ENCODE data around the gene DDHD1. TPM values are rescaled to one million over a fixed set of nuclear protein-coding genes. Genes with fewer than 3 reads are reported as not detected.

The DDHD1 gene
- polyA plus RNA-seq (2011; rRNA removed) (11.1 and 16.7 TPM in 2 replicates), polyA minus RNA-seq (2011; rRNA and poly(A)+ RNA removed) (21.4 and 30.4 TPM in 2 replicates)

DNA sequence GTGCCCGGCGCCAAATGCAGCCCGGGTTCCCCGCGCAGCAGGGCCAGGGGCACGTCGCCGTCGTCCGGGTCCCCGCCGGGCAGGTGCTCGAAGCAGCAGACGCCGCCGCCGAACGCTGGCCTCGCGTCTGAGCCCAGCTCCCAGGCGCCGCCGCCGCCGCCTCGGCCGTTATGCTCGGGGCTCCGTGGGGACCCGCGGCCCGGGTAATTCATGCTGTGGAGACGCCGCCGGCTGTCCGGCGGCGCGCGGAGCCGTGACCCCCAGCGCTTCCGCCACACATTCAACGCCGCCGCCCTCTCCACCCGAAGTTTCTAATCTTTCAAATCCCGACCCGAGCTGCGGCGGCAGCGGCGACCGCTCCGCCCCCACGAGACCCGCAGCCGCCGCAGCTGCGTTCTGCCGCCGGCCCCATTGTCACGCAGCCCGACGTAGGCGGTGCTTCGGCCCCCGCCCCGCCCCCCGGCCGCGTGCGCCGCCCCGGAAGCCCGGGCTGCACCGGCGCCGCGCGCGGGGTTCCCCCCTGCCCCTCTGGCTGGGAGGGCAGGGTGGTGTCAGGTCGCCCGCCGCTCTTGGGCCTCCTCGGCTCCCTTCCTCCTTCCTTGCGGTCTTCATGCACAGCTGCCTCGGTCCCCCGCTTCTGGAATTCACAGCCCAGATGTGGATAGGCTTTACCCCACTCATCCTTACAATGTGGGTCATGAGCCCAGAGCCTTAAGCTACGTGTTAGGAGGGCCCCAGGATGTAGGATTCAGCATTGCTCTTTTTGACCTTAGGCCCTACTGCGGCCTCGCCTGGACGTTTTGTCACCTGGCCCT is at the start of gene DDHD1:
Gene DDHD1 (minus strand): TSS at position 437 of the 815 bp plus-strand sequence. CDS start 225 bp downstream, at position 212.
- H3K4me3 ChIP-seq (ENCODE audit: low read depth, low read length), result peak within 1 kb of the TSS; percentile 94
- H3K9me3 ChIP-seq (ENCODE audit: control insufficient read depth, insufficient read depth, low read length), result peaks cover 6% of the 10 kb centered on the region; the same call in 1 of the 2 replicates
- peak within 1 kb of the TSS; percentile 70 for H3K27ac ChIP-seq (ENCODE audit: low read depth, low read length)
- DNase-seq (ENCODE audit: low read depth, low spot score), result no peak
- TF ChIP-seq, protein P1, sequence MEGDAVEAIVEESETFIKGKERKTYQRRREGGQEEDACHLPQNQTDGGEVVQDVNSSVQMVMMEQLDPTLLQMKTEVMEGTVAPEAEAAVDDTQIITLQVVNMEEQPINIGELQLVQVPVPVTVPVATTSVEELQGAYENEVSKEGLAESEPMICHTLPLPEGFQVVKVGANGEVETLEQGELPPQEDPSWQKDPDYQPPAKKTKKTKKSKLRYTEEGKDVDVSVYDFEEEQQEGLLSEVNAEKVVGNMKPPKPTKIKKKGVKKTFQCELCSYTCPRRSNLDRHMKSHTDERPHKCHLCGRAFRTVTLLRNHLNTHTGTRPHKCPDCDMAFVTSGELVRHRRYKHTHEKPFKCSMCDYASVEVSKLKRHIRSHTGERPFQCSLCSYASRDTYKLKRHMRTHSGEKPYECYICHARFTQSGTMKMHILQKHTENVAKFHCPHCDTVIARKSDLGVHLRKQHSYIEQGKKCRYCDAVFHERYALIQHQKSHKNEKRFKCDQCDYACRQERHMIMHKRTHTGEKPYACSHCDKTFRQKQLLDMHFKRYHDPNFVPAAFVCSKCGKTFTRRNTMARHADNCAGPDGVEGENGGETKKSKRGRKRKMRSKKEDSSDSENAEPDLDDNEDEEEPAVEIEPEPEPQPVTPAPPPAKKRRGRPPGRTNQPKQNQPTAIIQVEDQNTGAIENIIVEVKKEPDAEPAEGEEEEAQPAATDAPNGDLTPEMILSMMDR (IDR thresholded peaks at IDR 0.05; ENCODE audit: low read depth, low read length), result no peak
- ChIA-PET POLR2A (no interaction called here), CTCF (interaction anchor here (1.7 kb wide), 1 partner anchor 154 kb away, joined by 3 read pairs; no protein-coding TSS in a partner anchor)
- H3K27me3 ChIP-seq (ENCODE audit: control insufficient read depth, insufficient read depth, low read length), result no peaks in the 10 kb centered on the region

DNA sequence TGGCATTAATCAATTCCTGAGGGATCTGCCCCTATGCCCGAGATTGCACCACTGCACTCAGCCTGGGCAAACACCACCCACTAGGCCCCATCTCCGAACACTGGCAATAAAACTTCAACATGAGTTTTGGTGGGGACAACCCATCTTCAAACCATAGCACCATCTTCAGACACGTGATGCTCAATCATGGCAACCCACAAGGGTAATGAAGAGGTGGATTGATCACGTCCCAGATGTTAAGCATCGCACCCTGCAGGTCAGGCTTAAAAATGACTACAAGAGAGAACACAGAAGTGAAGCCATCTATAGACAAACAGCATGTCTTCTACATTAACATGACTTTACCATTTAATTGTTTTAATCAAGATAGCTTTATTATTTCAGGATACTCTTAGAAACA is 42.8 kb upstream of the DDHD1 start:
- TF ChIP-seq, protein P1 (IDR thresholded peaks at IDR 0.05; ENCODE audit: low read depth, low read length), result no peak
- CTCF ChIA-PET, result no interaction called here
- H3K27me3 ChIP-seq (ENCODE audit: control insufficient read depth, insufficient read depth, low read length), result peaks cover 4% of the 10 kb centered on the region
- POLR2A ChIA-PET, result no interaction called here
- H3K9me3 ChIP-seq (ENCODE audit: control insufficient read depth, insufficient read depth, low read length), result no peaks in the 10 kb centered on the region
- no peak overlapping the region for H3K4me3 ChIP-seq (ENCODE audit: low read depth, low read length)
- no peak for DNase-seq (ENCODE audit: low read depth, low spot score)
- H3K27ac ChIP-seq (ENCODE audit: low read depth, low read length), result no peak overlapping the region

DNA sequence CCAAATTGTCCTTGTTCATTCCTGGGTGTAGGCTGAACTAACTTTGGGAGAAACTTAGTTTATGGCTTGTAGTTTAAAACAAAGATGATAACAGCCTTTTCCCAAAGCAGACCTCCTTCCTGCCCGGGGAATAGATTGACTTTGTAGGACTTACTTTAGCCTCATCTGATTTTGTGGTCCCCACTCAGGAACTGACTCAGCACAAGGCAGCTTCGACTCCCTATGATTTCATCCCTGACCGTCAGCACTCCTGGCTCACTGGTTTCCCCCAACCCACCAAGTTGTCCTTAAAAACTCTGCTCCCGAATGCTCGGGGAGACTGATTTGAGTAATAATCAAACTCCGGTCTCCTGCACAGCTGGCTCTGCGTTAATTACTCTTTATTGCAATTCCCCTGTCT is 40.1 kb upstream of the DDHD1 start:
- Histone ChIP-seq H3K4me3 (ENCODE audit: low read depth, low read length) (no peak overlapping the region), H3K27me3 (ENCODE audit: control insufficient read depth, insufficient read depth, low read length) (peaks cover under 1% of the 10 kb centered on the region), H3K9me3 (ENCODE audit: control insufficient read depth, insufficient read depth, low read length) (no peaks in the 10 kb centered on the region), H3K27ac (ENCODE audit: low read depth, low read length) (no peak overlapping the region)
- CTCF ChIA-PET, result interaction anchor here (1.0 kb wide), 1 partner anchor 102 kb away, joined by 5 read pairs; no protein-coding TSS in a partner anchor
- DNase-seq (ENCODE audit: low read depth, low spot score), result no peak
- POLR2A ChIA-PET, result no interaction called here
- TF ChIP-seq, protein P1 (IDR thresholded peaks at IDR 0.05; ENCODE audit: low read depth, low read length), result no peak

DNA sequence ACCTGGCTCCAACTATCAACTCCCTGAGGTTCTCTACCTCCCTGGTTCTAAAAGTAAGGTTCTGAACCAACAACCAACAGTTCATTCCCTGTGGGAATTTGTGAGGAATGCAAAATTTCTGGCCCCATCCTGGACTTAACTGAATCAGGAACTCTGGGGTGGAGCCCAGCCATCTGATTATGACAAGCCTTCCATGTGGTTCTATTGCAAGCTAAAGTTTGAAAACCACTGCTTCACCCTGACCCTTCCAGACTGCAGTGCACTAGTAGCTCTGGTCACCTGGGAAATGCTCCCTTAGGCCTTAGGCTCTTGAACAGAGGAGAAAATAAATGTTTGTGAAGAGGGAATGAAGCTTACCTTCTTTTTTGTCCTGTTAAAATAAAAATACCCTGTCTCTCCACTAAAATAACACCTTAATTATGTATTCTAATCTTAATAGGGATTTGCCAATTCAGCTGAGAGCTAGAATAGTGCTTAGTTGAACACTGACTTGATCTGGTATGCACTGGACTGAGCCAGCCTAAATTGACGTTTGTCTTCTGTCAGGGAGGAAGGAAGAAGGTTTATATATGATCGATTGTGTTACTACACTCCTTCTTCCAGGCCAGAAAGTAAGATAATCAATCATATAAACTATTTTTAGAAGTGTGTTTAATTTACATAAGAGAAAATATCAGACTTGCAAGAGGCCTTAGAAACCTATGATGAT is 39.1 kb upstream of the DDHD1 start:
- ChIA-PET CTCF (no interaction called here), POLR2A (no interaction called here)
- Histone ChIP-seq H3K4me3 (ENCODE audit: low read depth, low read length) (no peak overlapping the region), H3K27ac (ENCODE audit: low read depth, low read length) (no peak overlapping the region), H3K9me3 (ENCODE audit: control insufficient read depth, insufficient read depth, low read length) (no peaks in the 10 kb centered on the region), H3K27me3 (ENCODE audit: control insufficient read depth, insufficient read depth, low read length) (no peaks in the 10 kb centered on the region)
- TF ChIP-seq, protein P1 (IDR thresholded peaks at IDR 0.05; ENCODE audit: low read depth, low read length), result no peak
- no peak for DNase-seq (ENCODE audit: low read depth, low spot score)

Data from AG04450 (cell line).